Neural progenitor cell (in vitro differentiated cells): ENCODE results near the gene PCDHGB4.
"Not testable (repeated sequence)": the region's sequence is repeated elsewhere in the genome, so short reads cannot be mapped to it uniquely, and the experiment has no call there.

ENCODE experiments used
- EZH2 ChIP-seq: fragments of 200-600 bp; sonication (generic); IDR thresholded peaks from 2 replicates; pipeline ENCODE4 v1.6.1; 2017; ENCODE audit warnings: antibody characterized with exemption, mild to moderate bottlenecking, moderate library complexity
- EZH2phosphoT487 ChIP-seq: fragments of 200-600 bp; sonication (generic); IDR thresholded peaks from 2 replicates; pipeline ENCODE4 v1.6.1; 2017; ENCODE audit warnings: antibody characterized with exemption
- TF ChIP-seq, protein P1 (sequence below): fragments of 200-600 bp; sonication (generic); IDR thresholded peaks from 2 replicates; pipeline ENCODE4 v1.5.1; 2017; ENCODE audit warnings: antibody characterized with exemption, mild to moderate bottlenecking

DNA sequence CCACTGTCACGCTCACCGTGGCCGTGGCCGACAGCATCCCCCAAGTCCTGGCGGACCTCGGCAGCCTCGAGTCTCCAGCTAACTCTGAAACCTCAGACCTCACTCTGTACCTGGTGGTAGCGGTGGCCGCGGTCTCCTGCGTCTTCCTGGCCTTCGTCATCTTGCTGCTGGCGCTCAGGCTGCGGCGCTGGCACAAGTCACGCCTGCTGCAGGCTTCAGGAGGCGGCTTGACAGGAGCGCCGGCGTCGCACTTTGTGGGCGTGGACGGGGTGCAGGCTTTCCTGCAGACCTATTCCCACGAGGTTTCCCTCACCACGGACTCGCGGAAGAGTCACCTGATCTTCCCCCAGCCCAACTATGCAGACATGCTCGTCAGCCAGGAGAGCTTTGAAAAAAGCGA lies 45.2 kb downstream of the PCDHGB4 start:
- TF ChIP-seq, protein P1, sequence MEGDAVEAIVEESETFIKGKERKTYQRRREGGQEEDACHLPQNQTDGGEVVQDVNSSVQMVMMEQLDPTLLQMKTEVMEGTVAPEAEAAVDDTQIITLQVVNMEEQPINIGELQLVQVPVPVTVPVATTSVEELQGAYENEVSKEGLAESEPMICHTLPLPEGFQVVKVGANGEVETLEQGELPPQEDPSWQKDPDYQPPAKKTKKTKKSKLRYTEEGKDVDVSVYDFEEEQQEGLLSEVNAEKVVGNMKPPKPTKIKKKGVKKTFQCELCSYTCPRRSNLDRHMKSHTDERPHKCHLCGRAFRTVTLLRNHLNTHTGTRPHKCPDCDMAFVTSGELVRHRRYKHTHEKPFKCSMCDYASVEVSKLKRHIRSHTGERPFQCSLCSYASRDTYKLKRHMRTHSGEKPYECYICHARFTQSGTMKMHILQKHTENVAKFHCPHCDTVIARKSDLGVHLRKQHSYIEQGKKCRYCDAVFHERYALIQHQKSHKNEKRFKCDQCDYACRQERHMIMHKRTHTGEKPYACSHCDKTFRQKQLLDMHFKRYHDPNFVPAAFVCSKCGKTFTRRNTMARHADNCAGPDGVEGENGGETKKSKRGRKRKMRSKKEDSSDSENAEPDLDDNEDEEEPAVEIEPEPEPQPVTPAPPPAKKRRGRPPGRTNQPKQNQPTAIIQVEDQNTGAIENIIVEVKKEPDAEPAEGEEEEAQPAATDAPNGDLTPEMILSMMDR = not testable (repeated sequence)
- TF ChIP-seq EZH2, EZH2phosphoT487: not testable (repeated sequence)
